HepG2 (cell line): Measurements from ENCODE around the gene ATAD1. TPM values are rescaled to one million over a fixed set of nuclear protein-coding genes. Genes with fewer than 3 reads are reported as not detected.
A peak's percentile ranks its signal among the peaks of the same experiment; 100 is the strongest.

ENCODE experiments used
- AHR ChIP-seq: IDR thresholded peaks from 2 replicates; pipeline ENCODE4 v1.6.1; 2018; ENCODE audit warnings: missing genetic modification reagents, missing compliant biosample characterization
- ATF4 ChIP-seq, 2 experiments: fragments of 450-650 bp in 1 of 2; sonication (generic) in 1 of 2; formaldehyde crosslinking; IDR thresholded peaks; 2 replicates each; pipeline versions ENCODE4 v1.5.0 to v1.8.0; 2020 to 2022; ENCODE audit warnings: mild to moderate bottlenecking in 1 of 2, missing genetic modification reagents in 1 of 2
- ETV6 ChIP-seq: sonication (generic); formaldehyde crosslinking; conservative IDR thresholded peaks from 2 replicates; pipeline ENCODE4 v1.4.0; 2020; ENCODE audit warnings: missing genetic modification reagents
- FIP1L1 ChIP-seq: fragments of 200-400 bp; formaldehyde crosslinking; IDR thresholded peaks from 2 replicates; pipeline ENCODE4 v1.6.1; 2018; ENCODE audit warnings: low read depth, mild to moderate bottlenecking, low read length, moderate library complexity, borderline replicate concordance; ENCODE audit not compliant: insufficient read depth
- FOXJ3 ChIP-seq: sonication (generic); formaldehyde crosslinking; IDR thresholded peaks from 2 replicates; pipeline ENCODE4 v1.4.0; 2020; ENCODE audit warnings: missing genetic modification reagents, mild to moderate bottlenecking, borderline replicate concordance
- GTF3A ChIP-seq: sonication (generic); formaldehyde crosslinking; conservative IDR thresholded peaks from 2 replicates; pipeline ENCODE4 v1.4.0; 2020; ENCODE audit warnings: mild to moderate bottlenecking, missing genetic modification reagents
- JUND ChIP-seq: sonication (generic); formaldehyde crosslinking; IDR thresholded peaks from 2 replicates; pipeline ENCODE4 v1.8.0; 2022; ENCODE audit warnings: mild to moderate bottlenecking, missing genetic modification reagents
- MED1 ChIP-seq: sonication (generic); formaldehyde crosslinking; IDR thresholded peaks from 2 replicates; pipeline ENCODE4 v1.4.0; 2020; ENCODE audit warnings: missing genetic modification reagents
- NCOR1 ChIP-seq: fragments of 200-600 bp; sonication (generic); IDR thresholded peaks from 2 replicates; pipeline ENCODE4 v1.7.0; 2017; ENCODE audit warnings: antibody characterized with exemption, low read length, borderline replicate concordance
- PBX2 ChIP-seq: IDR thresholded peaks from 2 replicates; pipeline ENCODE4 v1.6.1; 2016; ENCODE audit warnings: control low read depth
- RAD21 ChIP-seq: fragments of 450-650 bp; formaldehyde crosslinking; IDR thresholded peaks from 2 replicates; pipeline ENCODE4 v1.5.0; 2020; ENCODE audit warnings: mild to moderate bottlenecking
- REXO4 ChIP-seq: sonication (generic); formaldehyde crosslinking; IDR thresholded peaks from 2 replicates; pipeline ENCODE4 v1.8.0; 2022; ENCODE audit warnings: missing genetic modification reagents, mild to moderate bottlenecking, borderline replicate concordance
- SRSF1 ChIP-seq: fragments of 200-400 bp; formaldehyde crosslinking; optimal IDR thresholded peaks from 2 replicates; pipeline ENCODE3; 2017; ENCODE audit warnings: mild to moderate bottlenecking, low read depth, low read length, moderate library complexity
- TRAFD1 ChIP-seq: sonication (generic); formaldehyde crosslinking; IDR thresholded peaks from 2 replicates; pipeline ENCODE4 v1.5.1; 2020; ENCODE audit warnings: missing genetic modification reagents, mild to moderate bottlenecking, borderline replicate concordance
- U2AF1 ChIP-seq: fragments of 200-400 bp; formaldehyde crosslinking; optimal IDR thresholded peaks from 2 replicates; pipeline ENCODE3; 2017; ENCODE audit warnings: mild to moderate bottlenecking, low read depth, low read length
- YEATS2 ChIP-seq: sonication (generic); formaldehyde crosslinking; IDR thresholded peaks from 2 replicates; pipeline ENCODE4 v1.4.0; 2020; ENCODE audit warnings: missing genetic modification reagents, borderline replicate concordance
- ZFP62 ChIP-seq: sonication (generic); formaldehyde crosslinking; IDR thresholded peaks from 2 replicates; pipeline ENCODE4 v1.4.0; 2020; ENCODE audit warnings: missing genetic modification reagents
- ZNF10 ChIP-seq: sonication (generic); formaldehyde crosslinking; IDR thresholded peaks from 2 replicates; pipeline ENCODE4 v1.4.0; 2020; ENCODE audit warnings: mild to moderate bottlenecking, low read depth, missing genetic modification reagents, borderline replicate concordance
- ZNF24 ChIP-seq: fragments of 450-650 bp; IDR thresholded peaks from 2 replicates; pipeline ENCODE4 v1.6.1; 2017; ENCODE audit warnings: antibody characterized with exemption, mild to moderate bottlenecking
- ZNF446 ChIP-seq: sonication (generic); formaldehyde crosslinking; IDR thresholded peaks from 2 replicates; pipeline ENCODE4 v1.5.0; 2020; ENCODE audit warnings: mild to moderate bottlenecking, missing genetic modification reagents
- ZNF503 ChIP-seq: sonication (generic); formaldehyde crosslinking; IDR thresholded peaks from 2 replicates; pipeline ENCODE4 v1.4.0; 2020; ENCODE audit warnings: missing genetic modification reagents
- ZNF678 ChIP-seq: sonication (generic); formaldehyde crosslinking; IDR thresholded peaks from 2 replicates; pipeline ENCODE4 v1.4.0; 2020; ENCODE audit warnings: mild to moderate bottlenecking, missing genetic modification reagents
- ZNF75D ChIP-seq: sonication (generic); formaldehyde crosslinking; IDR thresholded peaks from 2 replicates; pipeline ENCODE4 v1.8.1; 2023; ENCODE audit warnings: missing genetic modification reagents, mild to moderate bottlenecking, borderline replicate concordance
- ZNF781 ChIP-seq: sonication (generic); formaldehyde crosslinking; IDR thresholded peaks from 2 replicates; pipeline ENCODE4 v1.5.1; 2020; ENCODE audit warnings: borderline replicate concordance, mild to moderate bottlenecking, missing genetic modification reagents; ENCODE audit errors: not compliant biosample characterization
- ZSCAN9 ChIP-seq: IDR thresholded peaks from 2 replicates; pipeline ENCODE4 v1.6.1; 2016; ENCODE audit warnings: borderline replicate concordance
- polyA plus RNA-seq, 8 experiments: library from polyadenylated mRNA; depleted of rRNA in 3 of 8; stranded (reverse) in 7 of 8; unstranded in 1 of 8; fragments of >200 nt; fragmentation: Illumina TruSeq in 4 of 8; extraction: Trizol in 4 of 8; gene quantifications; 2 replicates each; pipeline versions ENCODE4 v1.2.1 to v1.2.3, GENCODE V29; 2011 to 2016; ENCODE audit warnings: low read depth in 4 of 8, missing spikeins in 1 of 8, mixed read lengths in 1 of 8; ENCODE audit not compliant: insufficient read depth in 1 of 8
- total RNA-seq, 5 experiments: library from RNA; depleted of rRNA; stranded (reverse); fragments of >200 nt; fragmentation: Illumina TruSeq; extraction: Trizol; gene quantifications; 2 replicates each; pipeline ENCODE4 v1.2.3, GENCODE V29; 2016; ENCODE audit warnings: low read depth in 1 of 5

Gene ATAD1
- total and polyA plus RNA-seq, 2 of the 13 experiments (the other 11 are each of a cell fraction or from before 2014, with no cell fraction given): 14.9 to 28.2 TPM

- no peak for TF ChIP-seq ATF4 (CRISPR knock-in tag; IDR thresholded peaks at IDR 0.05)
- TF ChIP-seq ZNF75D (CRISPR knock-in tag): no peak
- peak; percentile 38; the same call in 1 of the 2 replicates for TF ChIP-seq FOXJ3 (CRISPR knock-in tag)
- TF ChIP-seq FIP1L1: no peak; the same call in 1 of the 2 replicates
- TF ChIP-seq SRSF1: no peak
- no peak for TF ChIP-seq TRAFD1 (CRISPR knock-in tag)
- no peak for TF ChIP-seq PBX2
- no peak for TF ChIP-seq ETV6 (CRISPR knock-in tag)
- no peak; the same call in 1 of the 2 replicates for TF ChIP-seq ZNF446 (CRISPR knock-in tag)
- no peak for TF ChIP-seq ZNF10
- TF ChIP-seq REXO4 (CRISPR knock-in tag): no peak
- no peak for TF ChIP-seq ZSCAN9 (CRISPR knock-in tag)
- TF ChIP-seq U2AF1: peak; percentile 43
- no peak for TF ChIP-seq ZNF503
- TF ChIP-seq ZNF24: no peak
- TF ChIP-seq RAD21 (CRISPR knock-in tag): no peak
- no peak for TF ChIP-seq ZFP62
- TF ChIP-seq AHR (CRISPR knock-in tag): no peak
- no peak for TF ChIP-seq NCOR1
- TF ChIP-seq GTF3A (CRISPR knock-in tag): no peak
- peak; percentile 78 for TF ChIP-seq ZNF781
- no peak for TF ChIP-seq ZNF678
- peak; percentile 33; the same call in 1 of the 2 replicates for TF ChIP-seq MED1 (CRISPR knock-in tag)
- peak; percentile 83 for TF ChIP-seq YEATS2 (CRISPR knock-in tag)
- peak; percentile 52; the same call in 1 of the 2 replicates for TF ChIP-seq JUND (CRISPR knock-in tag)
These were observed at the start of gene ATAD1 (continued) for GRCh38 chr10:87817609-87818504.
